HCT116 (cell line): ENCODE measurements around the gene STK16. TPM values are rescaled to one million over a fixed set of nuclear protein-coding genes. Genes with fewer than 3 reads are reported as not detected.

Experiments
- ATAC-seq: fragments of 200-7000 bp; cut with Tn5 transposase; 2 replicates; pipeline ENCODE4 v1.9.1; 2020; ENCODE audit warnings: mild to moderate bottlenecking, moderate library complexity
- BruUV-seq: library from RNA; stranded (reverse); fragments of 400-500 nt; replicated peaks from 2 replicates; lab custom pipeline; 2021; lab: Mats Ljungman, UMichigan
- CTCF ChIA-PET: fragments of 300-600 bp; sonication (Branson Sonifier 250); formaldehyde crosslinking; loops from one replicate; lab custom pipeline; 2021; ENCODE audit warnings: antibody characterized with exemption; lab: Charles Lee
- POLR2A ChIA-PET: fragments of 300-600, 350-600 bp; sonication (Branson Sonifier 250); formaldehyde crosslinking; loops from one replicate; lab custom pipeline; 2021; ENCODE audit warnings: antibody characterized with exemption; lab: Charles Lee
- RAD21 ChIA-PET, 2 experiments: fragments of 300-600 bp; sonication (Branson Sonifier 250); formaldehyde crosslinking; loops; one replicate each; lab custom pipeline; 2023; ENCODE audit warnings: low total read pairs in 2 of 2; ENCODE audit not compliant: uncharacterized antibody in 2 of 2, unreplicated experiment in 2 of 2, low non-redundant PET in 1 of 2; lab: Charles Lee
- DNase-seq: peaks from one replicate; pipeline ENCODE4 v3.0.0-alpha.2; 2010; ENCODE audit warnings: low read depth, low spot score
- H2AFZ ChIP-seq: fragments of 200-600 bp; shearing (Covaris generic), sonication (generic); 2 replicates; pipeline ENCODE4 v1.6.1; 2017; ENCODE audit warnings: low read depth, mixed run types, mixed read lengths, antibody characterized with exemption, low read length; ENCODE audit not compliant: poor library complexity, severe bottlenecking
- H3K27ac ChIP-seq: 2 replicates; pipeline ENCODE4 v1.5.1; 2012; ENCODE audit warnings: low read depth, low read length
- H3K27me3 ChIP-seq: fragments of 200-600 bp; sonication (generic); 2 replicates; pipeline ENCODE4 v1.6.1; 2016; ENCODE audit warnings: mixed run types, low read length, mixed read lengths; ENCODE audit not compliant: insufficient read depth
- H3K36me3 ChIP-seq, 2 experiments: fragments of 200-500 bp in 1 of 2; fragments of 200-600 bp in 1 of 2; sonication (Bioruptor generic) in 1 of 2; sonication (generic) in 1 of 2; 2 replicates each; pipeline versions ENCODE4 v1.5.1 to v1.6.1; 2014 to 2016; ENCODE audit warnings: low read length in 2 of 2, inconsistent platforms in 1 of 2, mixed read lengths in 1 of 2, mixed run types in 1 of 2; ENCODE audit not compliant: insufficient read depth in 2 of 2, control insufficient read depth in 1 of 2
- H3K4me1 ChIP-seq, 2 experiments: fragments of 200-600 bp in 1 of 2; sonication (generic) in 1 of 2; 2 replicates each; pipeline versions ENCODE4 v1.5.1 to v1.6.1; 2012 to 2017; ENCODE audit warnings: low read length in 2 of 2, inconsistent platforms in 1 of 2, mild to moderate bottlenecking in 1 of 2, mixed read lengths in 1 of 2, mixed run types in 1 of 2, moderate library complexity in 1 of 2; ENCODE audit not compliant: insufficient read depth in 2 of 2, control insufficient read depth in 1 of 2
- H3K4me2 ChIP-seq: fragments of 200-600 bp; sonication (generic); 2 replicates; pipeline ENCODE4 v1.6.1; 2017; ENCODE audit warnings: mixed run types, low read length, mixed read lengths
- H3K4me3 ChIP-seq, 2 experiments: fragments of 200-600 bp in 1 of 2; sonication (generic) in 1 of 2; replicated peaks in 1 of 2; 2 replicates each; pipeline ENCODE4 v1.5.1; 2011 to 2016; ENCODE audit warnings: low read length in 2 of 2, control low read depth in 1 of 2, low read depth in 1 of 2, mild to moderate bottlenecking in 1 of 2, mixed read lengths in 1 of 2, mixed run types in 1 of 2
- H3K79me2 ChIP-seq: fragments of 200-600 bp; sonication (generic); 2 replicates; pipeline ENCODE4 v1.6.1; 2017; ENCODE audit warnings: mild to moderate bottlenecking, mixed run types, low read length, moderate library complexity, mixed read lengths; ENCODE audit not compliant: insufficient read depth
- H3K9ac ChIP-seq: fragments of 200-600 bp; sonication (generic); 2 replicates; pipeline ENCODE4 v1.6.1; 2016; ENCODE audit warnings: low read length, mixed read lengths
- H3K9me2 ChIP-seq: fragments of 200-600 bp; sonication (generic), shearing (Covaris generic); 2 replicates; pipeline ENCODE4 v1.6.1; 2017; ENCODE audit warnings: mixed run types, mild to moderate bottlenecking, moderate library complexity; ENCODE audit not compliant: insufficient read depth
- H3K9me3 ChIP-seq, 2 experiments: fragments of 200-500 bp in 1 of 2; fragments of 200-600 bp in 1 of 2; sonication (Bioruptor generic) in 1 of 2; sonication (generic) in 1 of 2; 2 replicates each; pipeline ENCODE4 v1.6.1; 2014 to 2017; ENCODE audit warnings: low read length in 2 of 2, mixed read lengths in 2 of 2, inconsistent platforms in 1 of 2, low read depth in 1 of 2, mild to moderate bottlenecking in 1 of 2, mixed run types in 1 of 2, moderate library complexity in 1 of 2; ENCODE audit not compliant: control insufficient read depth in 1 of 2, insufficient read depth in 1 of 2
- H4K20me1 ChIP-seq: fragments of 200-600 bp; sonication (generic), shearing (Covaris generic); 2 replicates; pipeline ENCODE4 v1.6.1; 2017; ENCODE audit warnings: mixed run types, mild to moderate bottlenecking, moderate library complexity; ENCODE audit not compliant: insufficient read depth
- CTCF ChIP-seq, 3 experiments: fragments of 200-600 bp in 1 of 3; sonication (generic) in 1 of 3; IDR thresholded peaks in 2 of 3; conservative IDR thresholded peaks in 1 of 3; 2 replicates each; pipeline ENCODE4 v1.5.1; 2012 to 2017; ENCODE audit warnings: low read depth in 2 of 3, low read length in 2 of 3, antibody characterized with exemption in 1 of 3, borderline replicate concordance in 1 of 3, control low read depth in 1 of 3, mild to moderate bottlenecking in 1 of 3, mixed read lengths in 1 of 3, mixed run types in 1 of 3, moderate library complexity in 1 of 3; ENCODE audit not compliant: insufficient read depth in 1 of 3
- EGR1 ChIP-seq: IDR thresholded peaks from 2 replicates; pipeline ENCODE4 v1.6.1; 2012; ENCODE audit warnings: low read depth
- ELF1 ChIP-seq: IDR thresholded peaks from 2 replicates; pipeline ENCODE4 v1.6.1; 2012; ENCODE audit warnings: low read depth, borderline replicate concordance
- TCF7L2 ChIP-seq: IDR thresholded peaks from 2 replicates; pipeline ENCODE4 v1.7.0; 2011; ENCODE audit warnings: borderline replicate concordance, inconsistent platforms; ENCODE audit not compliant: insufficient read depth, insufficient read length; ENCODE audit errors: extremely low read depth
- ZNF274 ChIP-seq: fragments of 200-500 bp; sonication (Bioruptor generic); IDR thresholded peaks from 2 replicates; pipeline ENCODE4 v1.6.1; 2014; ENCODE audit warnings: mild to moderate bottlenecking, low read depth, low read length, inconsistent platforms
- intact Hi-C: fragments of 100-400 bp; cut with micrococcal nuclease; formaldehyde crosslinking; loops from 2 replicates; pipeline ENCODE4 v1.10.0; 2022
- total RNA-seq: library from RNA; stranded (reverse); gene quantifications from one replicate; pipeline ENCODE4 v1.2.1, GENCODE V29; 2021; ENCODE audit not compliant: unreplicated experiment
- TF ChIP-seq, protein P1 (sequence below): IDR thresholded peaks from 2 replicates; pipeline ENCODE4 v1.6.1; 2011; ENCODE audit warnings: mild to moderate bottlenecking, low read length, moderate library complexity; ENCODE audit not compliant: insufficient replicate concordance; ENCODE audit errors: extremely low read depth
- TF ChIP-seq, protein P2 (sequence below): IDR thresholded peaks from 2 replicates; pipeline ENCODE4 v1.6.1; 2012

Gene STK16
- total RNA-seq, 1 experiment from 2014 or later = 31.4 TPM

DNA sequence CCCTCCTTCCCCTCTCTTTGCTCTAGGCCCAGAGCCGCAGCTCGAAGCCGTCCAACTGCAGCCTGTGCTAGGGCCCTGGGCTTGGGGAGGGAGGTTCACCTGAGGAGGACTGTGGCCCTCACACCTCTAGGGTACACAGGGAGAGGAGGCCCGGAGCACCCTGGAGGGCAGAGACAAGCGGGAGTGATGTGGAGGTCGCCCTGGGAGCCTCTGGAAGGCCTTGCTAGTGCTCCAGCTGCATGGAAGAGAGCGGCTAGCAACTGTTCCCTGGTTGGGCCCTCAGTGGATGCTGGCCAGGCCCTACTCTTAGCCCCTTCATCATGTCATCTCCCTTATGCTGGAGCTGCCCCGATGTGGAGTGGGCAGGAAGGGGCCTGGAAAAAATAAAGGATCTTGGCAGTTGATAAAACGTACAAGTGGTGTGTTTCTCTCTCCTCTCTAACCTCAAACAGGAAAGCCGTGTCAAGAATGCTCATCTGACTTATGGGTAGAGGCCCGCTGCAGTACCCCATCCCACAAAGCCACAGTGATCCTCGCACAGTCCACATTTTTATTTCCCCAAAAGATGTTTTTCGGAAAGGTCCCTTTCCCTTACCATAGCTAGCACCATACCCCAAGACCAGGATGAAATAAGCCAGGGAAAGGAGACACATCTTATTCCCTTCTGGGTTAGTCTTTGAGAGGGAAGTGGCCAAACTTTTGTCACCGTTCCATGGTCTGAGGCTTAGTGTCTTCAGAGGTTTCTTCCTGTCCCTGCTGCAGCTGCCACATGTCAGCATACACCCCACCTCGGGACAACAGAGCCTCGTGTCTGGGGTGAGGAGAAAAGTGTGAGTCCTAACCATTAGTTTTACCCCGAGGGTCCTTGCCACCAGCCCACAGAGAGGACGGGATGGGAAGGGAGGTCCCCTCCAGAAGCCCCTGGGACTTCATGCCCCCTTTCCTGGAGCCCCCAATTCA is 35.8 kb upstream of the STK16 start:
- DNase-seq = no peak

More for the DNA sequence above, 35.8 kb upstream of the STK16 start:
- no peak for ATAC-seq
- Histone ChIP-seq H3K36me3 (peaks cover 10 to 23% of the 10 kb centered on the region in 2 experiments; a peak in 3 of 4 replicates), H3K27ac (no peak overlapping the region), H4K20me1 (no peaks in the 10 kb centered on the region), H2AFZ (no peak overlapping the region), H3K9ac (no peak overlapping the region), H3K9me3 (peaks cover 0 to 7% of the 10 kb centered on the region in 2 experiments; a peak in 2 of 4 replicates), H3K4me2 (no peak overlapping the region), H3K79me2 (no peaks in the 10 kb centered on the region), H3K4me3 (no peak overlapping the region), H3K27me3 (no peaks in the 10 kb centered on the region), H3K4me1 (peaks cover 11 to 17% of the 10 kb centered on the region in 2 experiments), H3K9me2 (no peaks in the 10 kb centered on the region)
- intact Hi-C loops = loop anchor here (2.0 kb wide), 2 partner anchors 39 to 49 kb away; partner anchors contain the start of genes NHEJ1 and SLC23A3
- ChIA-PET RAD21 (no interaction called here), POLR2A (no interaction called here), CTCF (no interaction called here)
- TF ChIP-seq EGR1 = no peak
- TF ChIP-seq, protein P1, sequence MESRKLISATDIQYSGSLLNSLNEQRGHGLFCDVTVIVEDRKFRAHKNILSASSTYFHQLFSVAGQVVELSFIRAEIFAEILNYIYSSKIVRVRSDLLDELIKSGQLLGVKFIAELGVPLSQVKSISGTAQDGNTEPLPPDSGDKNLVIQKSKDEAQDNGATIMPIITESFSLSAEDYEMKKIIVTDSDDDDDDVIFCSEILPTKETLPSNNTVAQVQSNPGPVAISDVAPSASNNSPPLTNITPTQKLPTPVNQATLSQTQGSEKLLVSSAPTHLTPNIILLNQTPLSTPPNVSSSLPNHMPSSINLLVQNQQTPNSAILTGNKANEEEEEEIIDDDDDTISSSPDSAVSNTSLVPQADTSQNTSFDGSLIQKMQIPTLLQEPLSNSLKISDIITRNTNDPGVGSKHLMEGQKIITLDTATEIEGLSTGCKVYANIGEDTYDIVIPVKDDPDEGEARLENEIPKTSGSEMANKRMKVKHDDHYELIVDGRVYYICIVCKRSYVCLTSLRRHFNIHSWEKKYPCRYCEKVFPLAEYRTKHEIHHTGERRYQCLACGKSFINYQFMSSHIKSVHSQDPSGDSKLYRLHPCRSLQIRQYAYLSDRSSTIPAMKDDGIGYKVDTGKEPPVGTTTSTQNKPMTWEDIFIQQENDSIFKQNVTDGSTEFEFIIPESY = no peak
- no peak for TF ChIP-seq CTCF (IDR thresholded peaks at IDR 0.05 in 2 of 3, conservative IDR thresholded peaks at IDR 0.05 in 1 of 3; ENCODE audit: borderline replicate concordance in 1 of 3, insufficient read depth in 1 of 3, low read depth in 2 of 3, low read length in 2 of 3)
- no peak for TF ChIP-seq TCF7L2
- TF ChIP-seq, protein P2, sequence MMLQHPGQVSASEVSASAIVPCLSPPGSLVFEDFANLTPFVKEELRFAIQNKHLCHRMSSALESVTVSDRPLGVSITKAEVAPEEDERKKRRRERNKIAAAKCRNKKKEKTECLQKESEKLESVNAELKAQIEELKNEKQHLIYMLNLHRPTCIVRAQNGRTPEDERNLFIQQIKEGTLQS = no peak
- TF ChIP-seq ELF1 = no peak
- no peak for TF ChIP-seq ZNF274
- BruUV-seq = no TSS peak
